ENCODE results near the gene HEXA. TPM values are rescaled to one million over a fixed set of nuclear protein-coding genes. Genes with fewer than 3 reads are reported as not detected.

HEXA gene
- total and polyA plus RNA-seq, 2 donors (not counting 1 experiment from before 2014, with no cell fraction given), result 80.3 to 183 TPM

DNA sequence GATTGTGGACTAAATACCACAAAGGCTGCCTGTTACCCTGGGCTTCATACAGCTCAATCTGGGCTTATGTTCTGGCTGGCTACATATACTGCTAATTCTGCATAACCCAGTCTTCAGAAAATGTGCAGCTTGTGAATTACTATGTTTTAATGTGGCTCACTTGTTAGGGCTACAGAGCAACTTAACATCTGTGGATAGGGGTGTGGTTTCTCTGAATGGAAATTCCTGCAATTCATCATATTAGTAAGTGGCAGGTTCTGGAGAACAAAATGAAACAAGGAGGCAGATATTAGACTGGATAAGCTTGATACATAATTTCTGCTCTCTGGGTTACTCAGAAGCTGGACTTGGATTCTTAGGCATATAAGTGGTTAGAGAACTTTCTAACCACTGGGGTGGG lies 29.0 kb upstream of the HEXA start:
- H3K27ac ChIP-seq (ENCODE audit: insufficient read depth, low read length), result no peak overlapping the region
- peaks cover 10% of the 10 kb centered on the region for H3K27me3 ChIP-seq (ENCODE audit: control insufficient read depth, insufficient read depth, low read length)
- no peaks in the 10 kb centered on the region for H3K4me1 ChIP-seq (ENCODE audit: control insufficient read depth, extremely low read depth, insufficient read depth, low read length)
- H3K4me2 ChIP-seq (ENCODE audit: extremely low read depth, insufficient read depth, low read length), result no peak overlapping the region
- H3K4me3 ChIP-seq (replicated peaks in 1 of 4; ENCODE audit: control extremely low read depth in 1 of 4, insufficient read depth in 1 of 4, low read depth in 3 of 4, low read length in 4 of 4), result no peak overlapping the region
- peak in 1 of 2 donors; percentile 3 for DNase-seq (ENCODE audit: low read depth in 2 of 2)
- no peaks in the 10 kb centered on the region for H4K20me1 ChIP-seq (ENCODE audit: control insufficient read depth, extremely low read depth, insufficient read depth, low read length)
- H3K36me3 ChIP-seq (ENCODE audit: control insufficient read depth, insufficient read depth, low read length), result no peaks in the 10 kb centered on the region
- no peaks in the 10 kb centered on the region for H3K9me3 ChIP-seq (ENCODE audit: control insufficient read depth, insufficient read depth, low read depth, low read length)
- H2AFZ ChIP-seq (ENCODE audit: low read length), result no peak overlapping the region
- TF ChIP-seq EZH2 (IDR thresholded peaks at IDR 0.05; ENCODE audit: low read length, missing control alignments), result no peak
- TF ChIP-seq, protein P1, sequence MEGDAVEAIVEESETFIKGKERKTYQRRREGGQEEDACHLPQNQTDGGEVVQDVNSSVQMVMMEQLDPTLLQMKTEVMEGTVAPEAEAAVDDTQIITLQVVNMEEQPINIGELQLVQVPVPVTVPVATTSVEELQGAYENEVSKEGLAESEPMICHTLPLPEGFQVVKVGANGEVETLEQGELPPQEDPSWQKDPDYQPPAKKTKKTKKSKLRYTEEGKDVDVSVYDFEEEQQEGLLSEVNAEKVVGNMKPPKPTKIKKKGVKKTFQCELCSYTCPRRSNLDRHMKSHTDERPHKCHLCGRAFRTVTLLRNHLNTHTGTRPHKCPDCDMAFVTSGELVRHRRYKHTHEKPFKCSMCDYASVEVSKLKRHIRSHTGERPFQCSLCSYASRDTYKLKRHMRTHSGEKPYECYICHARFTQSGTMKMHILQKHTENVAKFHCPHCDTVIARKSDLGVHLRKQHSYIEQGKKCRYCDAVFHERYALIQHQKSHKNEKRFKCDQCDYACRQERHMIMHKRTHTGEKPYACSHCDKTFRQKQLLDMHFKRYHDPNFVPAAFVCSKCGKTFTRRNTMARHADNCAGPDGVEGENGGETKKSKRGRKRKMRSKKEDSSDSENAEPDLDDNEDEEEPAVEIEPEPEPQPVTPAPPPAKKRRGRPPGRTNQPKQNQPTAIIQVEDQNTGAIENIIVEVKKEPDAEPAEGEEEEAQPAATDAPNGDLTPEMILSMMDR (conservative IDR thresholded peaks at IDR 0.05 in 1 of 2, IDR thresholded peaks at IDR 0.05 in 1 of 2; ENCODE audit: low read depth in 1 of 2, low read length in 2 of 2), result no peak
- H3K79me2 ChIP-seq (ENCODE audit: control insufficient read depth, insufficient read depth, low read length), result no peaks in the 10 kb centered on the region
- H3K9ac ChIP-seq (ENCODE audit: insufficient read depth, low read length), result no peak overlapping the region

DNA sequence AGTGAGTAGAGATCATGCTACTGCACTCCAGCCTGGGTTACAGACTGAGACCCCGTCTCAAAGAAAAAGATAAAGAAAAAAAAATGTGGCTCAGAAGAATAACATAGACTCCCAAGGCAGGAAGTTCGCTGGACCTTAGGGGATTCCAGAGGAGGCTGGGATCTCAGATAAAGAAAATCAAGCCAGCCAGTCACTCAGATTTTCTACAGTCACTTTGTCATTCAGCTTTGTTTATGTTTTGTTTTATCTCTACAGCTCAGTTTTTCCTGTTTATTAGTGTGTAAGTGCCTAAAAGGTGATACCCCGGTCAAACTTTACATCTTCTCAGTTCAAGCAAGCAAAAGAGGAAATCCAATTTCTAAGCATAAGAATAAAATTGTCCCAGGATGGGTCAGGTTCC lies 28.5 kb upstream of the HEXA start:
- Histone ChIP-seq H3K27me3 (ENCODE audit: control insufficient read depth, insufficient read depth, low read length) (peaks cover 10% of the 10 kb centered on the region), H3K4me3 (replicated peaks in 1 of 4; ENCODE audit: control extremely low read depth in 1 of 4, insufficient read depth in 1 of 4, low read depth in 3 of 4, low read length in 4 of 4) (no peak overlapping the region), H4K20me1 (ENCODE audit: control insufficient read depth, extremely low read depth, insufficient read depth, low read length) (no peaks in the 10 kb centered on the region), H3K9me3 (ENCODE audit: control insufficient read depth, insufficient read depth, low read depth, low read length) (no peaks in the 10 kb centered on the region), H3K9ac (ENCODE audit: insufficient read depth, low read length) (no peak overlapping the region), H3K79me2 (ENCODE audit: control insufficient read depth, insufficient read depth, low read length) (no peaks in the 10 kb centered on the region), H3K4me1 (ENCODE audit: control insufficient read depth, extremely low read depth, insufficient read depth, low read length) (no peaks in the 10 kb centered on the region), H3K27ac (ENCODE audit: insufficient read depth, low read length) (no peak overlapping the region), H3K36me3 (ENCODE audit: control insufficient read depth, insufficient read depth, low read length) (no peaks in the 10 kb centered on the region), H3K4me2 (ENCODE audit: extremely low read depth, insufficient read depth, low read length) (no peak overlapping the region), H2AFZ (ENCODE audit: low read length) (no peak overlapping the region)
- no peak for TF ChIP-seq EZH2 (IDR thresholded peaks at IDR 0.05; ENCODE audit: low read length, missing control alignments)
- TF ChIP-seq, protein P1 (conservative IDR thresholded peaks at IDR 0.05 in 1 of 2, IDR thresholded peaks at IDR 0.05 in 1 of 2; ENCODE audit: low read depth in 1 of 2, low read length in 2 of 2), result no peak
- no peak for DNase-seq (ENCODE audit: low read depth in 2 of 2)

DNA sequence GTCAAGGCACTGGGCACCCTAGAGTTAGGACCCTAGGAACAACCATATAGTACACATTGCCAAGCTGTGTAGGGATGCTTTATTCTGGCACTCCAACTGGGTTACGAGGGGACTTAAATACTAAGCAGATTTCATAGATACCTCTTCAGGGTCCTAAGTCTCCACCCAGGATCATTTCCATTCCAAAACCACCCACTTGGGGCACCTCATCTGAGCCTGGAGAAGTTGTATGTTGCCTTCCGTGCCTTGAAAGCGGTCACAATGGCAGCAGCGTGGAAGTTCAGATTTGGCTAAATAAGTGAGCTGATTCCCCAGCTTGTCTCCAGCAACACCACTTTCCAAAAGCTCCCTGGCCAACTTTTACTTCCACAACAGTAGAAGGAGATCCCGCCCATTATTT lies 26.9 kb upstream of the HEXA start:
- DNase-seq (ENCODE audit: low read depth in 2 of 2), result no peak
- TF ChIP-seq, protein P1 (conservative IDR thresholded peaks at IDR 0.05 in 1 of 2, IDR thresholded peaks at IDR 0.05 in 1 of 2; ENCODE audit: low read depth in 1 of 2, low read length in 2 of 2), result no peak
- no peak for TF ChIP-seq EZH2 (IDR thresholded peaks at IDR 0.05; ENCODE audit: low read length, missing control alignments)
- H3K27me3 ChIP-seq (ENCODE audit: control insufficient read depth, insufficient read depth, low read length), result peaks cover 14% of the 10 kb centered on the region
- no peaks in the 10 kb centered on the region for H3K9me3 ChIP-seq (ENCODE audit: control insufficient read depth, insufficient read depth, low read depth, low read length)
- H4K20me1 ChIP-seq (ENCODE audit: control insufficient read depth, extremely low read depth, insufficient read depth, low read length), result no peaks in the 10 kb centered on the region
- H3K9ac ChIP-seq (ENCODE audit: insufficient read depth, low read length), result no peak overlapping the region
- no peak overlapping the region for H3K4me2 ChIP-seq (ENCODE audit: extremely low read depth, insufficient read depth, low read length)
- H3K79me2 ChIP-seq (ENCODE audit: control insufficient read depth, insufficient read depth, low read length), result no peaks in the 10 kb centered on the region
- no peak overlapping the region for H2AFZ ChIP-seq (ENCODE audit: low read length)
- H3K27ac ChIP-seq (ENCODE audit: insufficient read depth, low read length), result no peak overlapping the region
- no peak overlapping the region for H3K4me3 ChIP-seq (replicated peaks in 1 of 4; ENCODE audit: control extremely low read depth in 1 of 4, insufficient read depth in 1 of 4, low read depth in 3 of 4, low read length in 4 of 4)
- H3K4me1 ChIP-seq (ENCODE audit: control insufficient read depth, extremely low read depth, insufficient read depth, low read length), result no peaks in the 10 kb centered on the region
- no peaks in the 10 kb centered on the region for H3K36me3 ChIP-seq (ENCODE audit: control insufficient read depth, insufficient read depth, low read length)
